ENCODE measurements around the gene NRGN. TPM values are rescaled to one million over a fixed set of nuclear protein-coding genes. Genes with fewer than 3 reads are reported as not detected.

Gene NRGN
- total and polyA plus RNA-seq, 2 experiments from 2014 or later, result 1.2 TPM; not detected in 1

DNA sequence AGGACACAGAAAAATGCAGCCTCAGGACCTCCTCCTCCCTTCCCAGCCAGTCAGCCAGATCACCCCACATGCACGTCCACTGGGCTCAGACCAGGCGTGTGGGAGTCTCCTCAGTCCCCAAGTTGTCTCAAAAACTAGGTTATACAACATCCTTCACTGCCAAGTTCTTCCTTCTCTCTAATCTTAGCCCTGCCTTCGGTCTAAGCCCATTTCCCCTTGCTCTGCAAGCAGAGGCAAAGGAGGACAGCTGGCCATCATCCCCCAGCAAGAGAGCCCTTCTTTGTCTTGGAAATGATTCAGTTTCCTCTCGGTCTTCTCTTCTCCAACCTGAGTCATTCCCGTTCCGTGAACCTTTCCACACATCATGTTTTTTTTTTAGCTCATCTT lies 14.0 kb upstream of the NRGN start:
- H4K20me1 ChIP-seq (ENCODE audit: insufficient read depth, poor library complexity, severe bottlenecking), result no peaks in the 10 kb centered on the region
- H3K79me2 ChIP-seq, result no peaks in the 10 kb centered on the region
- DNase-seq (ENCODE audit: low spot score), result no peak
- H3K4me1 ChIP-seq (ENCODE audit: insufficient read depth), result peaks cover 5% of the 10 kb centered on the region
- H3K27ac ChIP-seq, result no peak overlapping the region
- no peaks in the 10 kb centered on the region for H3K9me3 ChIP-seq (ENCODE audit: low read depth)
- H3K27me3 ChIP-seq, result peaks cover 42% of the 10 kb centered on the region
- H3K4me3 ChIP-seq, result no peak overlapping the region
- H3K36me3 ChIP-seq (replicated peaks; ENCODE audit: insufficient read depth, low read depth), result no peaks in the 10 kb centered on the region
- no peaks in the 10 kb centered on the region for H3K9me2 ChIP-seq (replicated peaks; ENCODE audit: insufficient read depth)
- no peak overlapping the region for H3K4me2 ChIP-seq
- 60% methylated on average over 6 of the region's 6 CpGs for WGBS (ENCODE audit: low lambda C conversion rate, missing lambda C conversion rate)
- no peak for TF ChIP-seq EZH2phosphoT487 (IDR thresholded peaks at IDR 0.05; ENCODE audit: low read depth, severe bottlenecking, unreplicated experiment)
- TF ChIP-seq, protein P1, sequence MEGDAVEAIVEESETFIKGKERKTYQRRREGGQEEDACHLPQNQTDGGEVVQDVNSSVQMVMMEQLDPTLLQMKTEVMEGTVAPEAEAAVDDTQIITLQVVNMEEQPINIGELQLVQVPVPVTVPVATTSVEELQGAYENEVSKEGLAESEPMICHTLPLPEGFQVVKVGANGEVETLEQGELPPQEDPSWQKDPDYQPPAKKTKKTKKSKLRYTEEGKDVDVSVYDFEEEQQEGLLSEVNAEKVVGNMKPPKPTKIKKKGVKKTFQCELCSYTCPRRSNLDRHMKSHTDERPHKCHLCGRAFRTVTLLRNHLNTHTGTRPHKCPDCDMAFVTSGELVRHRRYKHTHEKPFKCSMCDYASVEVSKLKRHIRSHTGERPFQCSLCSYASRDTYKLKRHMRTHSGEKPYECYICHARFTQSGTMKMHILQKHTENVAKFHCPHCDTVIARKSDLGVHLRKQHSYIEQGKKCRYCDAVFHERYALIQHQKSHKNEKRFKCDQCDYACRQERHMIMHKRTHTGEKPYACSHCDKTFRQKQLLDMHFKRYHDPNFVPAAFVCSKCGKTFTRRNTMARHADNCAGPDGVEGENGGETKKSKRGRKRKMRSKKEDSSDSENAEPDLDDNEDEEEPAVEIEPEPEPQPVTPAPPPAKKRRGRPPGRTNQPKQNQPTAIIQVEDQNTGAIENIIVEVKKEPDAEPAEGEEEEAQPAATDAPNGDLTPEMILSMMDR (IDR thresholded peaks at IDR 0.05; ENCODE audit: poor library complexity), result no peak
- TF ChIP-seq EZH2 (IDR thresholded peaks at IDR 0.05; ENCODE audit: borderline replicate concordance), result no peak
- no peak overlapping the region for H2AFZ ChIP-seq

DNA sequence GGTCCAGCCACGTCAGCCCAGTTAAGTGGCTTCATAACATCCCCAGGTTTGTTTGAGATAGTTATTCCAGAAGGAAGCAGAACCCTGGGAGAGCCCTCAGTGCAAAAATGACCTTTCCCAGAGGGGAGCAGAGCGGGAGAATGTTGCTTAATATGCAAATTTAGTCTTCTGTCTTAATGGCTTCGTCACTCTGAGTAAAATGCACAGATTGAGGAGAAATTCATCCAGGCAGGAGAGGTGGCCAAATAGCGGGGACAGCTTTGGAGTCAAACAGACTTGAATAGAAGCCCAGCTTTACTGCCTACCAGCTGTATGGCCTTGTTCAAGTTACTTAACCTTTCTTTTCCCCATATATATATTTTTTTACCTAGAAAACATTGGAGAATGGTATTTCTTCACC lies 12.3 kb upstream of the NRGN start:
- H3K36me3 ChIP-seq (replicated peaks; ENCODE audit: insufficient read depth, low read depth), result no peaks in the 10 kb centered on the region
- H3K4me1 ChIP-seq (ENCODE audit: insufficient read depth), result peaks cover 5% of the 10 kb centered on the region
- H3K27me3 ChIP-seq, result peaks cover 25% of the 10 kb centered on the region
- no peaks in the 10 kb centered on the region for H3K9me2 ChIP-seq (replicated peaks; ENCODE audit: insufficient read depth)
- 80% methylated on average over 4 of the region's 4 CpGs for WGBS (ENCODE audit: low lambda C conversion rate, missing lambda C conversion rate)
- DNase-seq (ENCODE audit: low spot score), result no peak
- no peak overlapping the region for H3K4me2 ChIP-seq
- no peaks in the 10 kb centered on the region for H4K20me1 ChIP-seq (ENCODE audit: insufficient read depth, poor library complexity, severe bottlenecking)
- TF ChIP-seq, protein P1 (IDR thresholded peaks at IDR 0.05; ENCODE audit: poor library complexity), result no peak
- TF ChIP-seq EZH2phosphoT487 (IDR thresholded peaks at IDR 0.05; ENCODE audit: low read depth, severe bottlenecking, unreplicated experiment) (no peak), EZH2 (IDR thresholded peaks at IDR 0.05; ENCODE audit: borderline replicate concordance) (no peak)
- H3K27ac ChIP-seq, result no peak overlapping the region
- no peak overlapping the region for H3K4me3 ChIP-seq
- no peaks in the 10 kb centered on the region for H3K79me2 ChIP-seq
- no peak overlapping the region for H2AFZ ChIP-seq
- H3K9me3 ChIP-seq (ENCODE audit: low read depth), result no peaks in the 10 kb centered on the region

DNA sequence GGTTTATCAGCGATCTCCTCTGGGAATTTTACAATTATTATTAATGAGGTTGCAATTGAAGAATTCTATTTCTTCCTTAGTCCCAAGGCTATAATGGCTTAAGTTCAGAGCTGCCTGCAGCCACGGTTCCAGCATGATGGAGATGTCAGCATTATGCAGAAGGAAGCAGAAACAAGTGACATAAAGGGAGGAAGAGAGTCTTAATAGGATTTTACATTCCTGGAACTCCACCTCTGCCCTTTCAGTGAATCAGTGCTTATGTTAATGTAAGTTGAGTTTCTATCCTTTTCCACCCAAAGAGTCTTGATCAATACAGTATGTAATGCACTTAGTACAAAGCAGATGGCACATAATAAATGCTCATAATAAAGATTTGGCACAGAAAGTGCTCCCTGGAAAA lies 11.6 kb upstream of the NRGN start:
- TF ChIP-seq EZH2 (IDR thresholded peaks at IDR 0.05; ENCODE audit: borderline replicate concordance) (no peak), EZH2phosphoT487 (IDR thresholded peaks at IDR 0.05; ENCODE audit: low read depth, severe bottlenecking, unreplicated experiment) (no peak)
- TF ChIP-seq, protein P1 (IDR thresholded peaks at IDR 0.05; ENCODE audit: poor library complexity), result no peak
- no peak for DNase-seq (ENCODE audit: low spot score)
- no peak overlapping the region for H3K4me2 ChIP-seq
- H3K27ac ChIP-seq, result no peak overlapping the region
- WGBS (ENCODE audit: low lambda C conversion rate, missing lambda C conversion rate), result 82% methylated on average over 2 of the region's 2 CpGs
- no peaks in the 10 kb centered on the region for H3K9me2 ChIP-seq (replicated peaks; ENCODE audit: insufficient read depth)
- no peaks in the 10 kb centered on the region for H3K9me3 ChIP-seq (ENCODE audit: low read depth)
- peaks cover 5% of the 10 kb centered on the region for H3K4me1 ChIP-seq (ENCODE audit: insufficient read depth)
- no peaks in the 10 kb centered on the region for H3K36me3 ChIP-seq (replicated peaks; ENCODE audit: insufficient read depth, low read depth)
- no peak overlapping the region for H2AFZ ChIP-seq
- H4K20me1 ChIP-seq (ENCODE audit: insufficient read depth, poor library complexity, severe bottlenecking), result no peaks in the 10 kb centered on the region
- no peaks in the 10 kb centered on the region for H3K79me2 ChIP-seq
- no peak overlapping the region for H3K4me3 ChIP-seq
- H3K27me3 ChIP-seq, result peaks cover 19% of the 10 kb centered on the region

DNA sequence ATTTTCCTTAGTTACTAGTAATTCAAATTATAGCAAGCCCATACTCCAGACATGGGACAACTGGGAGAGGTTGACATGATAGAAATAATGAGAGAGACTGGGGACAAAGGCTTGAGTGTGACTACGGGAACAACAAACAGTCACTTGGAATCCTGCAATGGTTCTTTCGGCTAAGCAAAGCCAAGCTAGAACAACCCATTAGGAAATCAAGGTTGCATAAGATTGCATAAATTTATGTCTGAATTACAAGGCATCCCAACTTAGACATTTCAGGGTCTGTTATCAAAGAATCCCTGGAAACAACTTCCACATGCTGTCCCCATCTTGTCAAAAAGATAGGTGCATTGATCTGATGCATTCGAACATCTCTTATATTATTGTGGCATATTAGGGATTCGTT lies 10.2 kb upstream of the NRGN start:
- Histone ChIP-seq H3K4me3 (no peak overlapping the region), H3K4me2 (no peak overlapping the region), H3K4me1 (ENCODE audit: insufficient read depth) (peaks cover 5% of the 10 kb centered on the region), H2AFZ (no peak overlapping the region), H3K79me2 (no peaks in the 10 kb centered on the region), H3K27me3 (peaks cover 6% of the 10 kb centered on the region), H3K9me3 (ENCODE audit: low read depth) (no peaks in the 10 kb centered on the region), H3K27ac (no peak overlapping the region), H3K9me2 (replicated peaks; ENCODE audit: insufficient read depth) (no peaks in the 10 kb centered on the region), H4K20me1 (ENCODE audit: insufficient read depth, poor library complexity, severe bottlenecking) (no peaks in the 10 kb centered on the region), H3K36me3 (replicated peaks; ENCODE audit: insufficient read depth, low read depth) (no peaks in the 10 kb centered on the region)
- DNase-seq (ENCODE audit: low spot score), result no peak
- TF ChIP-seq, protein P1 (IDR thresholded peaks at IDR 0.05; ENCODE audit: poor library complexity), result no peak
- no peak for TF ChIP-seq EZH2phosphoT487 (IDR thresholded peaks at IDR 0.05; ENCODE audit: low read depth, severe bottlenecking, unreplicated experiment)
- no peak for TF ChIP-seq EZH2 (IDR thresholded peaks at IDR 0.05; ENCODE audit: borderline replicate concordance)
- 90% methylated on average over 4 of the region's 4 CpGs for WGBS (ENCODE audit: low lambda C conversion rate, missing lambda C conversion rate)
